CD14-positive monocyte (primary cell): ENCODE measurements around the gene ATP5F1E. TPM values are rescaled to one million over a fixed set of nuclear protein-coding genes. Genes with fewer than 3 reads are reported as not detected.
"Not testable (repeated sequence)": the region's sequence is repeated elsewhere in the genome, so short reads cannot be mapped to it uniquely, and the experiment has no call there.

Experiments used
- DNase-seq, 3 donors: peaks; one replicate each; pipeline ENCODE4 v3.0.0-alpha.2; 2011 to 2022
- H2AFZ ChIP-seq: 2 replicates; pipeline ENCODE4 v1.6.0; 2012; ENCODE audit warnings: mild to moderate bottlenecking, low read depth, low read length, inconsistent platforms; ENCODE audit not compliant: insufficient read depth, poor library complexity, severe bottlenecking
- H3K27ac ChIP-seq, 2 donors: 1 replicate in 1 of 2; 2 replicates in 1 of 2; pipeline ENCODE4 v1.5.1; 2012 to 2013; ENCODE audit warnings: low read length in 2 of 2, control low read depth in 1 of 2, inconsistent platforms in 1 of 2, low read depth in 1 of 2, mild to moderate bottlenecking in 1 of 2
- H3K27me3 ChIP-seq, 2 donors: one replicate each; pipeline versions ENCODE4 v1.6.0 to v1.6.1; 2011 to 2013; ENCODE audit warnings: low read length in 2 of 2; ENCODE audit not compliant: control insufficient read depth in 2 of 2, insufficient read depth in 2 of 2
- H3K36me3 ChIP-seq, 2 donors: replicated peaks in 1 of 2; 1 replicate in 1 of 2; 2 replicates in 1 of 2; pipeline versions ENCODE4 v1.5.1 to v1.6.1; 2012 to 2013; ENCODE audit warnings: low read length in 2 of 2, control low read depth in 1 of 2, inconsistent platforms in 1 of 2, mild to moderate bottlenecking in 1 of 2; ENCODE audit not compliant: insufficient read depth in 2 of 2, control insufficient read depth in 1 of 2
- H3K4me1 ChIP-seq, 2 donors: 1 replicate in 1 of 2; 2 replicates in 1 of 2; pipeline versions ENCODE4 v1.5.1 to v1.6.1; 2012 to 2013; ENCODE audit warnings: low read length in 2 of 2, control low read depth in 1 of 2, inconsistent platforms in 1 of 2, mild to moderate bottlenecking in 1 of 2, moderate library complexity in 1 of 2; ENCODE audit not compliant: insufficient read depth in 2 of 2, control insufficient read depth in 1 of 2
- H3K4me2 ChIP-seq: replicated peaks from 2 replicates; pipeline ENCODE3; 2012; ENCODE audit warnings: low read length, moderate library complexity, mild to moderate bottlenecking; ENCODE audit not compliant: poor library complexity, severe bottlenecking; ENCODE audit errors: extremely low read depth
- H3K4me3 ChIP-seq, 3 experiments: fragments of 200-600 bp in 1 of 3; sonication (generic) in 1 of 3; replicated peaks in 1 of 3; 1 replicate in 2 of 3; 2 replicates in 1 of 3; pipeline ENCODE4 v1.5.1; 2011 to 2013; ENCODE audit warnings: low read length in 3 of 3, mild to moderate bottlenecking in 3 of 3, control low read depth in 2 of 3, low read depth in 2 of 3, inconsistent platforms in 1 of 3, moderate library complexity in 1 of 3
- H3K79me2 ChIP-seq: 2 replicates; pipeline ENCODE4 v1.6.0; 2012; ENCODE audit warnings: mild to moderate bottlenecking, control low read depth, inconsistent platforms, low read length, moderate library complexity; ENCODE audit not compliant: insufficient read depth
- H3K9ac ChIP-seq: 2 replicates; pipeline ENCODE4 v1.6.0; 2017; ENCODE audit warnings: low read length, mild to moderate bottlenecking; ENCODE audit not compliant: insufficient read depth, poor library complexity, severe bottlenecking
- H3K9me3 ChIP-seq, 2 donors: replicated peaks in 1 of 2; 1 replicate in 1 of 2; 2 replicates in 1 of 2; pipeline versions ENCODE4 v1.5.1 to v1.6.1; 2012 to 2013; ENCODE audit warnings: low read length in 2 of 2, control low read depth in 1 of 2; ENCODE audit not compliant: control insufficient read depth in 1 of 2, insufficient read depth in 1 of 2
- H4K20me1 ChIP-seq: 2 replicates; pipeline ENCODE4 v1.6.0; 2012; ENCODE audit warnings: mild to moderate bottlenecking, low read length, control low read depth, moderate library complexity; ENCODE audit not compliant: insufficient read depth
- H3K27ac Mint-ChIP-seq, 7 donors: one replicate each; pipeline ENCODE4 v1.8.0; 2020; ENCODE audit warnings: mild to moderate bottlenecking in 7 of 7, mixed read lengths in 7 of 7, moderate library complexity in 6 of 7, inconsistent platforms in 2 of 7
- H3K27me3 Mint-ChIP-seq, 3 donors: one replicate each; pipeline ENCODE4 v1.8.0; 2021 to 2022; ENCODE audit warnings: low read depth in 3 of 3, mild to moderate bottlenecking in 3 of 3, mixed read lengths in 3 of 3, moderate library complexity in 3 of 3, inconsistent platforms in 1 of 3
- H3K36me3 Mint-ChIP-seq, 2 donors: one replicate each; pipeline ENCODE4 v1.8.0; 2020; ENCODE audit warnings: mixed read lengths in 2 of 2, inconsistent platforms in 1 of 2, mild to moderate bottlenecking in 1 of 2
- H3K4me1 Mint-ChIP-seq: one replicate; pipeline ENCODE4 v1.8.0; 2020; ENCODE audit warnings: mild to moderate bottlenecking, mixed read lengths
- H3K4me3 Mint-ChIP-seq, 2 donors: one replicate each; pipeline ENCODE4 v1.8.0; 2020; ENCODE audit warnings: mild to moderate bottlenecking in 2 of 2, mixed read lengths in 2 of 2, moderate library complexity in 1 of 2
- H3K9me3 Mint-ChIP-seq, 7 donors: one replicate each; pipeline ENCODE4 v1.8.0; 2020 to 2022; ENCODE audit warnings: mixed read lengths in 7 of 7, mild to moderate bottlenecking in 6 of 7, moderate library complexity in 6 of 7, inconsistent platforms in 2 of 7
- CTCF ChIP-seq: fragments of 200-600 bp; IDR thresholded peaks from one replicate; pipeline ENCODE4 v1.8.0; 2022; ENCODE audit warnings: antibody characterized with exemption, mild to moderate bottlenecking
- WGBS: methylation state at CpG from one replicate; pipeline ENCODE4 v1.1.5; 2013; ENCODE audit warnings: missing lambda C conversion rate; ENCODE audit not compliant: insufficient coverage; 5-methylcytosine and 5-hydroxymethylcytosine counted together
- intact Hi-C, 2 donors: fragments of 100-400 bp; cut with micrococcal nuclease; formaldehyde crosslinking; loops; one replicate each; pipeline versions ENCODE4 v1.15.0 to v1.15.1; 2023
- polyA plus RNA-seq, 3 donors: library from polyadenylated mRNA; depleted of rRNA in 1 of 3; unstranded in 2 of 3; stranded (reverse) in 1 of 3; fragments of 300-500 nt in 2 of 3; fragments of >200 nt in 1 of 3; fragmentation: Illumina TruSeq in 2 of 3; gene quantifications; 1 replicate in 2 of 3; 2 replicates in 1 of 3; pipeline ENCODE4 v1.2.3, GENCODE V29; 2012 to 2021

Gene ATP5F1E
- polyA plus RNA-seq, 3 donors = 39.0 to 105 (median 102) TPM

- no peak overlapping the region for H3K4me3 Mint-ChIP-seq
- Histone ChIP-seq H2AFZ (no peak overlapping the region), H3K27me3 (no peaks in the 10 kb centered on the region), H3K4me1 (peaks cover 20 to 32% of the 10 kb centered on the region in 2 donors), H3K9me3 (no peaks in the 10 kb centered on the region), H3K79me2 (peaks cover 55% of the 10 kb centered on the region), H3K36me3 (peaks cover 32 to 42% of the 10 kb centered on the region in 2 donors), H3K4me2 (no peak overlapping the region), H3K9ac (no peak overlapping the region), H3K4me3 (no peak overlapping the region), H4K20me1 (peaks cover 61% of the 10 kb centered on the region), H3K27ac (no peak overlapping the region)
- intact Hi-C loops = loop anchor here (5.0 to 10.0 kb wide), 2 partner anchors 50 to 92 kb away; partner anchors contain the start of gene ATP5F1E (in 1 of the 2)
- DNase-seq = no peak
- no peaks in the 10 kb centered on the region for H3K9me3 Mint-ChIP-seq
- TF ChIP-seq CTCF = no peak
- WGBS = 93% methylated on average over 5 of the region's 6 CpGs
- H3K27me3 Mint-ChIP-seq = no peaks in the 10 kb centered on the region
- H3K36me3 Mint-ChIP-seq = peaks cover 38 to 42% of the 10 kb centered on the region in 2 donors
- no peak overlapping the region for H3K27ac Mint-ChIP-seq
- H3K4me1 Mint-ChIP-seq = peaks cover 31% of the 10 kb centered on the region
Observed at GRCh38 chr20:58984691-58985090, 47.4 kb downstream of the ATP5F1E start.

GRCh38 chr20:58983115-58983468 is 49.0 kb downstream of the ATP5F1E start:
- H3K4me3 Mint-ChIP-seq, H3K4me3 ChIP-seq, DNase-seq, H3K9ac ChIP-seq, H3K4me2 ChIP-seq, H3K27ac ChIP-seq, H3K9me3 ChIP-seq, H2AFZ ChIP-seq, H3K27me3 ChIP-seq, H3K27me3 Mint-ChIP-seq, H3K9me3 Mint-ChIP-seq, H3K27ac Mint-ChIP-seq: not testable (repeated sequence)
- H3K4me1 Mint-ChIP-seq = peaks cover 31% of the 10 kb centered on the region
- Histone ChIP-seq H3K79me2 (peaks cover 55% of the 10 kb centered on the region), H3K4me1 (peaks cover 20 to 32% of the 10 kb centered on the region in 2 donors), H3K36me3 (peaks cover 17 to 26% of the 10 kb centered on the region in 2 donors), H4K20me1 (peaks cover 45% of the 10 kb centered on the region)
- intact Hi-C loops = loop anchor here (5.0 to 10.0 kb wide), 2 partner anchors 52 to 91 kb away; partner anchors contain the start of gene ATP5F1E (in 1 of the 2)
- WGBS = 94% methylated on average over 3 of the region's 12 CpGs
- H3K36me3 Mint-ChIP-seq = peaks cover 22 to 26% of the 10 kb centered on the region in 2 donors
